ENCODE measurements around the gene ADGRA1.

The ADGRA1 gene

GRCh38 chr10:133055470-133055869 is 32.3 kb upstream of the ADGRA1 start:
- DNase-seq (ENCODE audit: low read depth), result no peak
- no peak overlapping the region for H3K4me3 ChIP-seq (ENCODE audit: low read depth, low read length)
- TF ChIP-seq, protein P1, sequence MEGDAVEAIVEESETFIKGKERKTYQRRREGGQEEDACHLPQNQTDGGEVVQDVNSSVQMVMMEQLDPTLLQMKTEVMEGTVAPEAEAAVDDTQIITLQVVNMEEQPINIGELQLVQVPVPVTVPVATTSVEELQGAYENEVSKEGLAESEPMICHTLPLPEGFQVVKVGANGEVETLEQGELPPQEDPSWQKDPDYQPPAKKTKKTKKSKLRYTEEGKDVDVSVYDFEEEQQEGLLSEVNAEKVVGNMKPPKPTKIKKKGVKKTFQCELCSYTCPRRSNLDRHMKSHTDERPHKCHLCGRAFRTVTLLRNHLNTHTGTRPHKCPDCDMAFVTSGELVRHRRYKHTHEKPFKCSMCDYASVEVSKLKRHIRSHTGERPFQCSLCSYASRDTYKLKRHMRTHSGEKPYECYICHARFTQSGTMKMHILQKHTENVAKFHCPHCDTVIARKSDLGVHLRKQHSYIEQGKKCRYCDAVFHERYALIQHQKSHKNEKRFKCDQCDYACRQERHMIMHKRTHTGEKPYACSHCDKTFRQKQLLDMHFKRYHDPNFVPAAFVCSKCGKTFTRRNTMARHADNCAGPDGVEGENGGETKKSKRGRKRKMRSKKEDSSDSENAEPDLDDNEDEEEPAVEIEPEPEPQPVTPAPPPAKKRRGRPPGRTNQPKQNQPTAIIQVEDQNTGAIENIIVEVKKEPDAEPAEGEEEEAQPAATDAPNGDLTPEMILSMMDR (IDR thresholded peaks at IDR 0.05; ENCODE audit: insufficient read depth, low read depth, low read length, missing control alignments), result no peak

DNA sequence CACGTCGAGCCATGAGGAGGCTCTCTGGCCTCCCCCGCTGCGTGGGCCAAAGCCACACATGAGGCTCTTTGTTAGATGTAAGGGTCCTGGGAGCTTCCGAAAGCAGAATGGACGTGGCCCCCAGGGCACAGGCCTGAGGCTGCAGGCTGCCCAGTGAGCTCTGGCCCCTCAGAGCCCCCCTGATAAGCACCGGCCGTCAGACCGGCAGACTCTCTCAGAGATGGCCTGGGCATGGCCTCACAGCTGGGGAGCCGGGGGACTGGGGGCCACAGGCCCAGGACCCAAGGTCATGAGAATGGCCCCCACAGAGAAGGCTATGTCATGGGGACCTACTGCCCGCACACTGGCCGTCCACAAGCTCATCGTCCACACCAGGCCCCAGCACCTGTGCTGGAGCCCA is 31.7 kb upstream of the ADGRA1 start:
- DNase-seq (ENCODE audit: low read depth), result no peak
- TF ChIP-seq, protein P1 (IDR thresholded peaks at IDR 0.05; ENCODE audit: insufficient read depth, low read depth, low read length, missing control alignments), result no peak
- H3K4me3 ChIP-seq (ENCODE audit: low read depth, low read length), result no peak overlapping the region

- no peak overlapping the region for H3K4me3 ChIP-seq (ENCODE audit: low read depth, low read length)
- DNase-seq (ENCODE audit: low read depth), result no peak
- TF ChIP-seq, protein P1 (IDR thresholded peaks at IDR 0.05; ENCODE audit: insufficient read depth, low read depth, low read length, missing control alignments), result no peak
These were observed 31.0 kb upstream of the ADGRA1 start for GRCh38 chr10:133056651-133057178.

DNA sequence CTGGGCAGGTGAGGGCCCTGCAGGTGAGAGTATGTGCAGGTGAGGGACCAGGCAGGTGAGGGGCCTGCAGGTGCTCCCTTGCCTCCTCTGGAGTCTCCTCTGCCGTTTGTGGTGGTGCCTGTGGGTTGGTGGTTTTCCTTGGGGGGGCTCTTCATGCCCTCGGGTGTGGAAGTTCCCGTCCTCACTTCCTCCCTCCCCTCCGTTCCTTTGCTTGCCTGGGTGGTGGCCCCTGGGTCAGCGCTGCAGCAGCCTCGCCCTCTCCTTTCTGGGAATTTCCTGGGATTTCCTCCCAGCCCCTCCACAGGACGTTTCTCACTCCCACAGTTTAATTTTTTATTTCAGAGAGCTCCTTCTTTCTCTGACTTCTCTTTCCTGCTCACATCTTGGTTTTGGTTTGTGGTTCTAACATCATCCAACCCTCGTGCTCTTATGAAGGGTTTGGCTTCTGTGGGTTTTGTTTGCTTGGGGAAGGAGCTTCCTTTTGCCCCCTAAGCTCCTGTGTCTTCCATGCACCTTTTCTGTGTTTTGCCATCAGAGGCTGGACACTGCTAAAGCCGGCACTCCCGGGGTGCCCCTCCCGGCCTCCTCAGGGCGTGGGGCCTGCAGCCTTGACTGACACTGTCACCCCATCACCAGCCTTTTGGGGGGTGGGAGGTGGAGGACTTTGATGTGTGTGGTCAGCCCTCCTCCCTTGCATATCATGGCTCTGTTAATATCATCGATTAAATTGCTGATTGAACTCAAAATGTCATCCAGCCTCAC is 29.2 kb upstream of the ADGRA1 start:
- TF ChIP-seq, protein P1 (IDR thresholded peaks at IDR 0.05; ENCODE audit: insufficient read depth, low read depth, low read length, missing control alignments), result no peak
- DNase-seq (ENCODE audit: low read depth), result no peak
- no peak overlapping the region for H3K4me3 ChIP-seq (ENCODE audit: low read depth, low read length)

DNA sequence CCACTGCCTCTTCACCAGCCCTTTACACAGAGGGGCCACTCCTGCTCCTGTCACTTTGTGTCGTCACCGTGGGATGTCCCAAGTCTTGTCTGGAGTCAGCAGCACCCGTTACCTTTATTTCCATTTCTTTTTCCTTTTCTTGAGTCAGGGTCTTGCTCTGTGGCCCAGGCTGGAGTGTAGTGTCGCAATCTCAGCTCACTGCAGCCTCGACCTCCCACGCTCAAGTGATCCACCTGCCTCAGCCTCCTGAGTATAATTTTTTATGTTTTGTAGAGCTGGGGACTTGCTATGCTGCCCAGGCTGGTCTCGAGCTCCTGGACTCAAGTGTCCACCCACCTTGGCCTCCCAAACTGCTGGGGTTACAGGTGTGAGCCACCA is 28.6 kb upstream of the ADGRA1 start:
- no peak overlapping the region for H3K4me3 ChIP-seq (ENCODE audit: low read depth, low read length)
- DNase-seq (ENCODE audit: low read depth), result no peak
- TF ChIP-seq, protein P1 (IDR thresholded peaks at IDR 0.05; ENCODE audit: insufficient read depth, low read depth, low read length, missing control alignments), result no peak

DNA sequence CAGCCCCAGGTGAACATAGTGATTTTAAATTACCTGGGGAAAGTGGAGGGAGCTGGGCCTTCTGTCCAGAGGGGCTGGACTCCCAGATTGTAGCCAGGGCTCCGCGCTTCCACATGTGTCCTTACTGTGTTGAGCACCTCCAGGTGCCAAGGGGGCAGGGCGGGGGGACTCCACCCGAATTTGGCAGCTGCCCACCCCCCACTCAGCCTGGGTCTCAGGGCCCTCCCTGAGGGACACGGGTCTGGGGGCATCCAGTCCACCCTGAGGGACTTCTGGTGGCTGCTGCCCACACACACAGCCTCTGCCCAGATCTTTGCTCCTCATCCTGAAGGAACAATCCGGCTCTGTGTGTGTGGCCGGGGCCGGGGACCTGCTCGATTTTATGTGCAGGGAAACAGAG is 28.2 kb upstream of the ADGRA1 start:
- no peak for DNase-seq (ENCODE audit: low read depth)
- TF ChIP-seq, protein P1 (IDR thresholded peaks at IDR 0.05; ENCODE audit: insufficient read depth, low read depth, low read length, missing control alignments), result no peak
- no peak overlapping the region for H3K4me3 ChIP-seq (ENCODE audit: low read depth, low read length)

DNA sequence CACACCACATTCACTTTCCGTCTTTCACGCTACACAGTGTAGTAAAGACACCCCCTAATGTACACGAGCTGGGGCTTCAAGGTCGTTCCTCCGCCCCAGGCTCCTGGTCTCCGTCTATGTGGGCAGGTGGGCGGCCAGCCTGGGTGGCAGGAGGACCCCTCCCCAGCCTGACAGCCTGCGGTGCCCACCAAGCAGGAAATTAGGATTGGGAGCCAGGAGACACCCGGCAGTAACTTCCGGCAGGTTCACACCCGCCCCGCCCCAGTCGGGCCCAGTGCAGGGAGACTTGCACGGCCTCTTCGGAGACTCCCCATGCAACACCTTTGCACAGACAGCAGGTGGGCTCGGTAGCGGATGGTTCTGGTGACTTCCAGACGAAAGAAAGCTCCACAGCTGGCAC is 27.7 kb upstream of the ADGRA1 start:
- DNase-seq (ENCODE audit: low read depth), result no peak
- H3K4me3 ChIP-seq (ENCODE audit: low read depth, low read length), result no peak overlapping the region
- TF ChIP-seq, protein P1 (IDR thresholded peaks at IDR 0.05; ENCODE audit: insufficient read depth, low read depth, low read length, missing control alignments), result no peak
